Measurements from ENCODE around the gene AP1M2. TPM values are rescaled to one million over a fixed set of nuclear protein-coding genes. Genes with fewer than 3 reads are reported as not detected.
A peak's percentile ranks its signal among the peaks of the same experiment; 100 is the strongest.
"Not testable (repeated sequence)": the region's sequence is repeated elsewhere in the genome, so short reads cannot be mapped to it uniquely, and the experiment has no call there.

Gene AP1M2
- polyA plus RNA-seq, 3 donors, result 43.2 to 60.3 (median 58.5) TPM

DNA sequence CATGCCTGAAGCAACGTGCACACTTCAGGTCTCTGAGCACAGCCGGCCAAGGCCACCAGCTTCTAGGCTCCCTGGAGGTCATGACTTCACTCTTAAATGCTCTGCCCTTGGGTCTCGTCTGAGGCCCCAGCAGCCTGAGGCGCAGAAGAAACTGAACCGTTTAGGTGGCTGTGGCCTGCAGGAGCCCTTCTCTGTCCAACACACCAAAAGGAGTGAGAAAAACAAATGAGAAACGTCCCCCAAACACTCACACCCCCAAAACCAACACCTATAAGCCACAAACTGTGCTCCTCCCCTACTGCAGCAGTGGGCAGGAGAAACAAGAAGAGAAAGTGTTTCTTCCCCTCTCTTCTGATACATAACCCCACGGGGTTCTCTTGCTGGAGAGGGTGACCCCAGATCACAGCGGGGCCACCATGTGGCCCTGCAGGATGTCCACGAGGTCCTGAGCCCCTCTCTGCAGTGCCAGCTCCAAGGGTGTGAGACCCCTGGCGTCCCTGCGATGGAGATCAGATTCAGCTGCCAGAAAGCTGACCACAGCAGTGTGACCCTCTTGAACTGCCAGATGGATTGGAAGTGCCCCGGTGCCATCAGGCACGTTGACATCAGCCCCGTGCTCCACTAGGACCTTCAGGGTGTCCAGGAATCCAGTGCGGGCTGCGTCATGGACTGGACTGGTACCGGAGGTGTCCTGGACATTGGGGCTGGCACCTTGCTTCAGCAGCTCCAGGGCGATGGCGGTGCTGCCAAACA is 20.3 kb downstream of the AP1M2 start:
- no peak for DNase-seq

DNA sequence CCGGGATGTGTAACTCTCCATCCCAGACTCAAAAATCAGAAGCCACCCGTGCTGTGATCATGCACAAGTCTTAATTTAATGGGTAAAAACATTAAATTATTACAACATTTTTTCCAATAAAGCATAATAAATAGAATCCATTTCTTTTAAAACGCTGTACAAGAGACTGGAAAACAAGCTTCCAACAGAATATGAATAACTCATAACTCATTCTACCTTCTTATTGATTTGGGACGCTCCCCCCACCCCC is 20.8 kb downstream of the AP1M2 start:
- DNase-seq, result no peak

DNA sequence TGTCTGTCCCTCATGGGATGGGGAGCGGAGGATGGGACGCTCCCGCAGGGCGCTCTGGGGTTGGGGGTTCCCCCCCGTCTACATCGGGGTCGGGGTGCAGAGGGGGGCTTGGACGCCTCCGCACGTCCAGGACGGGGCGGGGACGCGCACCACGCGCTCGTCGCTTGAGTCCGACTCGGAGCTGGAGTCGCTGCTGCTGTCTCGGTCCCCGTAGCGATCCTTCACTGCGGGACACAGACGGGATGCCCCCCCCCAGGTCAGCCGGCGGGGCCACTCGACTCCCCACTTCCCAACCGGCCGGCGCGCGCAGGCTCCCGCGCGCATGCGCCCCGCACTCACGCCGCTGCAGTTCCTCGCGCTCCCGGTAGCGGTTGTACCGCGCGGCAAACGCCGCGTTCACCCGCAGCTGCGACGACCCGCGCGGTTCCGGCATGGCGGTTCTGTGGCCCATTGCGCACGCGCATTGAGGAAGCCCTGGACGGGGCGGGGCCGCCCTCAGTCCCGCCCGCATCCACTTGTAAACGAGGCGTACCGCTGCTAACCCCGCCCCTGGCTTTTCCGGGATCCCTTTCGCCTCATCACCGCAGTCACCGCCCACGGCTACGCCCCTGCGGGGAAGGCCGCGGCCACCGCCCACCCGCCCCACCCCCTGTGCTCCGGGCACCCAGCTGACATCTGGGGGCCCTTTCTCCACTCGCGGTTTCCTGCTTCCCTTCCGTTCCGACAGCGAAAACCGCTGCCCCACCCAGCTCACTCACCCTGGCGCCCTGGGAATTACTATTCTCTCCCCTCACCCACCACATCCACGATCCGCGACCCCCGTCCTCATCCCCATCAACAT is 21.3 kb downstream of the AP1M2 start, which contains the start of gene KRI1:
Gene KRI1, minus strand, starts transcription at position 444 of the 841 bp plus-strand sequence. Its CDS starts 11 bp downstream, at position 433.
- DNase-seq, result peak; percentile 96

DNA sequence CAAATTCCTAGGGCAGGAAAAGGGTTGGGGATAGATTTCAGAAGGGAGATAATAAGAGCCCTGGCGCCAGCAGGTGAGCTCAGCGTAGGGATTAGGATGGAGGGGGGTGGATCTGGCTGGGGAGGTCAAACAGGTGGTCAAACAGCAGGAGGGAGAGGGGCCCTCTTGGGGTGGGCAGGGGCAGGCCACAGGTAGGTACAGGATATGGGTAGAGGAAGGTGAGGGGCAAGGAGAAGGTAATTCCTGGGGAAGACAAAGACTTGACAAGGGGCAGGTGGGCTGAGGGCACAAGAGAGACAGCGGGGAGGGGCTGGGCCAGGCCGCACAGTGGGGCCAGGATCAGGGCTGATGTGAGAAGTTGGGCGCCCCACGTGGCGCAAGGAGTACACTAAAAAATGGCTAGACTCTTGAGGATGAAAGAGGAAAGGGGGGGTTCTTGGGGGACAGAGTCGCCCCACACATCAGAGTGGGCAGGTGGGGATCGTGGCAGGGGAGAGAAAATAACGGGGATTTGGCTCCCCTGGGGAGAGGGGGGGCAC is 22.0 kb downstream of the AP1M2 start:
- no peak for DNase-seq

DNA sequence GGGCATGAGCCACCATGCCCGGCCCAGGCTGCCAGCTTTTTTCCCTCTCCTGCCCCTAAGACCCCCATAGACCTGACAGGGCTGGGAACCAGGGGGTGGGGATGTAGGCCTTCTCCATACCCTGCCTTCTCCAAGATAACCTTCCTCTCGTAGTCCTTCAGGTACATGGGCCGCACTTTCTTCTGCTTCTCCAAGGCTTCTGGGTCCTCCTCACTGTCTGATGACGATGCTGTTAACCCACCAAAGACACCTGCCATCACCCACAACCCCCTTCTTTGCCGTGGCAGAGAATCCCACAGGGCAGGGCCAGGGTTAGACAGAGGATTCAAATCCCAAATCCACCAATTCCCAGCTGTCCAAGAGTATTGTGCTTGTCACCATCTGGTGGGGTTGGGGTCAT is 24.5 kb downstream of the AP1M2 start:
- DNase-seq, result no peak

DNA sequence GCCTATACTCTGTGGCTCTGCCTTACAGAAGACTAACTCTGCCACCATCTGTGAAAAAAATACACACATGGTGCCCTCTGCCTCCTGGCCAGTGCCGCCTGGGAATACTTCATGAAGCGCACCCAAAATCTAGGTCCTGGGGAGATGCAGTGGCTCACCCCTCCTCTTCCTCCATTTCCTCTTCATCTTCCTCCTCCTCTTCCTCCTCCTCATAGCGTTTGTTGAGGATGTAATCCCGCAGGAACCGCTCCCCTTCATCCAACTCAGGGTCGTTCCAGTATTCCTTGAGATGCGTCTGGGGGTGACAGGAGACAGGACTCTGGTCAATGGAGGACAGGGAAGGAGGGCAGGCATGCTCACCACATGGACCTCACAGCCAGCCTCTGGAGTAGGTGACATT is 27.0 kb downstream of the AP1M2 start:
- DNase-seq, result no peak

DNA sequence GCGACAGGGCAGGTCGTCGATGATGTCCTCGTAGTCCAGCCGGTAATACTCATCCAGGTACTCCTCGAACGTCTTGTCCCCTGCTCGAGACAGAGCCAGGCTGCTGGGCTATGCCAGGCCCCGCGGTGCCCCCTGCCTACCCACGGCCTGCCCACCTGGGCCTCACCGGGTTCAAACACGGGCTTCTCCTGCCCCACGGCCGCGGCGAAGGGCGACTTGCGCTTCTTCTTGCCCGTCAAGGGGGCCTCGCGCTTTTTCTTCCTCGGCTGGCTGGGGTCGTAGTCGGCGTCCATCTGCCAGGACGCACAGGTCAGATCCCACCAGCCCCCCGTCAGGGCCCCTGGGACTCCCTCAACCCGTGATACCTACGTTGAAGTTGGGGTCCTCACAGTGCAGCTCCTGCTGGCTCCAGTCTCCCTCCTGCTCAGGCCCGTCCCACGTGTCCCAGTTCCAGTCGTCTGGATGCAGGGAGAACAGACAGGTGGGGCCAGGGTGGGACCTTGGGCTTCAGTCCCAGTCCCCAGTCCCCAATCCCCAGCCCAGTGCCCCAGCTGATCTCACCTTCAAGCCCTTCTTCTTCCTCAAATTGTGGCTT is 29.4 kb downstream of the AP1M2 start:
- no peak for DNase-seq

DNA sequence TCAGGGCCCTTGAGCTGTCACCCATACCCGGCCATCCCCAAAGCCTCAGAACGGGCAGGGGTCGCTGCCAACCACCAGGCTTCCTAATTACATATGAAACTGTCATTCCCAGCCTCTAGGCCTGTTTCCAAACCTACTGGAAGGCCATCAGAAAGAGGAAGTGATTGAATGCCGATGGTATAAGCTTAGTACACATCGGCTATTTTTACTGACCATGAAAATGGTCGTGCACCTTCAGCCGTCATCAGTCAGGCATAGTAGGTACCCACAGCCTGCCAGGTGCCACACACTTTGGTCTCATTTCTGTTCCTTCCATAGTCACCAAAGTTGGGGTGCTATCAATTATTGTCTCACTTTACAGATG is 31.5 kb downstream of the AP1M2 start:
- DNase-seq, result no peak

DNA sequence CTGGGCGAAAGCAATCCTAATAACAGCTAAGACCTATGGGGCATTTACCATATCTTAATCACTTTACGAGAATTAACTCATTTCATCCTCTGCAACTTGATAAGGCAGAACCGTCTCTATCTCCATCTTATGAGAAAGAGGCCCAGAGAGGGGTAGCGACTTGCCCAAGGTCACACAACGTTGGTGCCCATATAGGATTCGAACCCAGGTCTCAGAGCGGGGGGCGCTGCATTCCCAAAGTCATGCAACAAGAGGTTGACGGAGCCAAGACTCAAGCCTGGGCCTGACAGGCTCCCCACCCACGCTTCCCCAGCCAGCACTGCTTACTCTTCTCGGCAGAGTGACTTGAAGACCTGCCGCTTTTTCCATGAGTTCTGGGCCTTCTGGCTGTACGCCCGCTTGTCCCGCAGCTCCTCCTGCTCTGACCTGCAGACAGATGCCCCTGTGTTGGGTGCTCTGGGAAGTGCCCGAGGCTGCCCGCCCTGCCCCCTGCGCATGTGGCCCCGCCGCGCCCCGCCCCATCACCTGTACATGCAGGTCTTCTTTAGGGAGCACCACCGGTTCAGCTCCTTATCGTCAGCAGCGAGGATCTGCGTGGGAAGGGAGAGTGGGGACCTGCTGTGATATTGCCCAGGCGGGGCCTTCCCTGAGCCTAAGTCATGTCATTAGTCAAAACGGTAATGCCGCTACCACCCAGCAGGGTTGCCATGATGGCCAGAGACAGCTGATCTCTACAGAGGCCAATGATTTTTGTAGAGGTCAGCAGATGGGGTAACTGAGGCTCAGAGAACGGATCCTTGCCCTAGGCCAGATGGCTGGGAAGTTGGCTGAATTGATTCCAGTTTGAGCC is 32.1 kb downstream of the AP1M2 start:
- no peak for DNase-seq

DNA sequence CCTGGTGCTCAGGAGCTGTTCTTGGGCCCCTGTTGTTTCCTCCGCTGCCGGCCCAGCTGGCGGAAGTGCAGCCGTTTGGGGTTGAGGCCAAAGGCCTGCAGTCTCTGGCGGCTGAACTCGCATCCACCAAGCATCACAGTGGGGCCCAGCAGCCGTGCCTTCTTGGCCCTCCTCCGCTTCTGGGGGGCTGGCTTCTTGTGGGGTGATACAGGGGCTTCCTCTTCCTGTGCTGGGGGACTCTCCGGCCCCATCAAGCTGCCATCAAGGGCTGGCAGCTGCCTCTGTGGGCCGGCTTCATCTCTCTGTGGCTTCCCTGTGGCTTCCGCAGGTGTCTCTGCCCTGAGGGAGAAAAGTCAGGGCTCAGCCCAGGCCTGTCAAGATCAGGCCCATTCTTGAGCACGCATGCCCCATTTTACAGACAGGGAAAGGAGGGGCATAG is 33.1 kb downstream of the AP1M2 start:
- DNase-seq, result no peak

DNA sequence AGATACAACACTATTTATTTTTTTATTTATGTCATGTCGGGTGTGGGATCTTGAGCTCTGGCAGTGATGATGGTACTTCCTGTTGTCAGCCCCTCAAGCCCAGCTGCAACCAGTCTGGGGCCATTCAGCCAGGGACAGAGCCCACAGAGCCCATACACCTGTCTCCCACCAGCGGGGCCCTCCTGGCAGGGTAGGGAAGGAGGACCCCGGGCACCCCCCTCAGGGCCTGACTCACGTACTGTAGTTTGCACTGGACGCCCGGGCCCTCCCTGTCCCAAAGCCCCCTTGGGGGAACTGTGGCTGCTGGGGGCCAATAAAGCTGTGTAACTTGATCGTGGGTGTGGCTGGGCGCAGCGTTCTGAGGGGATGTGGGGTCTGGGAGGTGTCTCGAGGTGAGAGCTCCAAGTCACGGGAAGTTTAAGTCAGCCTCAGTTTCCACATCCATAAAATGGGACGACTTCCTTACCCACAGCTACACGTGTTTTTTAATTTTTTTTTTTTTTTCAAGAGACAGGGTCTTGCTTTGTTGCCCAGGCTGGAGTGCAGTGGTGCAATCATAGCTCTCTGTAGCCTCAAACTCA is 33.9 kb downstream of the AP1M2 start:
- no peak for DNase-seq

DNA sequence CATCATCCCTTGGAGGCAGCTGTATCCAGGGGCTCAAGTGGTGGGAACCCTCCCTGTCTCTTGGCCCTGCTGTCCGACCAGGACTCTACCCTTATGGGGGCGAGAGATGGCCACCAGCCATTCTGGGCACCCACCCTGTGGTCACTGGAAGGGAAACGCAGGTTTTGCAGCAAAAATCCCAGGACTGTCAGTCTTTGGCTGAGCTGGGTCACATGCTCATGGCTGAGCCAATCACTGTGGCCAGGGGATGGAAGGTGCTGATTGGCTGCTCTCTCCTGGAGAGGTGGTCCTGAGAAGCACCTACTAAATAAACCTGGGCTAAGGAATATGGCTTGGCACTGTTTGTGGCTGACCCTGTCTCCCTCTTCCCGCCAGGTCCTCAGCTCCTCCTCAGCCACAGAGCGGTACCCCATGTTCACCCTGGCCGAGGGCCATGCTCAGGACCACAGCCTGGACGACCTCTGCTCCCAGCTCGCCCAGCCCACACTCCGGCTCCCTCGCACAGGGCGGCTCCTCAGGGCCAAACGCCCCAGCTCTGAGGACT is 34.5 kb downstream of the AP1M2 start:
- no peak for DNase-seq

DNA sequence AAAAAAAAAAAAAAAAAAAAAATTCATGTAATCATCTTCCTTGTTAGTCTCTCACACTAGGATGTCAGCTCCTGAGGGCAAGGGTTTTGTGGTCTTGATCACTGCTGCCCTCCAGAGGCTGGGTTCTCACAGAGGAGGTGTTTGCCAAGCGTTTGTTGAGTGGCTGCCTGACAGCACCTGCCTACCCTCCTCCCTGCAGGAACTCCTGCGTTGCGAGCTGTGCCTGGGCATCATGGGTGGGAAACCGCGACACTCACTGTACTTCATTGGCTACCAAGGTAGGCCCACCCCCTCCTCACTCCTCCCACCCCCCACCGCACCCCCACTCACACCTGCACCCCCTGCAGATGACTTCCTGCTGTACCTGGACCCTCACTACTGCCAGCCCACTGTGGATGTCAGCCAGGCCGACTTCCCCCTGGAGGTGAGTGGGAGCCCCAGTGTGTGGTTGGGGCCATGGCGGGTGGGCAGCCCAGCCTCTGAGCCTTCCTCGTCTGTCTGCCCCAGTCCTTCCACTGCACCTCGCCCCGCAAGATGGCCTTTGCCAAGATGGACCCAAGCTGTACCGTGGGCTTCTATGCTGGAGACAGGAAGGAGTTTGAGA is 35.3 kb downstream of the AP1M2 start:
- no peak for DNase-seq

DNA sequence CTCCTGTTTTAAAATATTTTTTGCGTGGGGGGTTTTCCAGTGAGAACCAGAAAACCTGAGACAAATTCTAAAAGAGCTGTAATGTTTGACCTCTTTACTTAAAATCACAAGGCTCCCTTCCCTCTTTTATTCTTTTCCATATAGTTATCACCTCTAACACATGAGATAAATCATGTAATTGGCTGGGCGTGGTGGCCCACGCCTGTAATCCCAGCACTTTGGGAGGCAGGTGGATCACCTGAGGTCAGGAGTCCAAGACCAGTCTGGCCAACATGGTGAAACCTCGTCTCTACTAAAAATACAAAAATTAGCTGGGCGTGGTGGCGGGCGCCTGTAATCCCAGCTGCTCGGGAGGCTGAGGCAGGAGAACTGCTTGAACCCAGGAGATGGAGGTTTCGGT is 36.1 kb downstream of the AP1M2 start:
- not testable (repeated sequence) for DNase-seq

DNA sequence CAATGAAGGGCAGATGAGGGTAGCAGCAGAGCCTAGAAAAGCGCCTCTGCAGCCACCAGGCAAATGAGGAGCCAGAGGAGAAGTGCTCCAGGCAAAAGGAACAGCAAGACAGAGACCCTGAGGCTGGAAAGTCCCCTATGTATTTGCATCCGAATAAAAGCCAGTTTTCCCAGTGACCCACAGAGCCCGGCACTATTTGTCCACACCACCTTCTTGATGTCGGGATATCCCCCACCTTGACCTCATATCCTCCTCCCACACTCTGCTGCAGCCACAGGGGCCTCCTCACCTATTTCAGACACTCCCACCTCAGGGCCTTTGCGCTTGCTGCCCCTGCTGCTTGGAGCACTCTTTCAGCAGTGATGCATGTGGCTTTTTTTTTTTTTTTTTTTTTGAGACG is 36.8 kb downstream of the AP1M2 start:
- DNase-seq, result no peak

DNA sequence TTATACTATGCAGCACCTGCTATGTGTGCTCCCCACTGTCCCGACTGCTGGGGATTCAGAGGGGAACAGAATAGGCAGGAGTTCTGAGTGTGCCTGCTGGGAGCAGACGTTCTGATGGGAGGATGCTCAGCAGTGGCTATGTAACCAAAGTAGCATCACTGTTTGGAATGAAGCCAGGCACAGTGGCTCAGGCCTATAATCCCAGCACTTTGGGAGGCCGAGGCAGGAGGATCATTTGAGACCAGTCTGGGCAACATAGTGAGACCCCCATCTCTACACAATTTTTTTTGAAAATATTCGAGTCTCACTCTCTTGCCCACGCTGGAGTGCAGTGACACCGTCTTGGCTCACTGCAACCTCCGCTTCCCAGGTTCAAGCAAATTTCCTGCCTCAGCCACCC is 37.4 kb downstream of the AP1M2 start:
- no peak for DNase-seq

DNA sequence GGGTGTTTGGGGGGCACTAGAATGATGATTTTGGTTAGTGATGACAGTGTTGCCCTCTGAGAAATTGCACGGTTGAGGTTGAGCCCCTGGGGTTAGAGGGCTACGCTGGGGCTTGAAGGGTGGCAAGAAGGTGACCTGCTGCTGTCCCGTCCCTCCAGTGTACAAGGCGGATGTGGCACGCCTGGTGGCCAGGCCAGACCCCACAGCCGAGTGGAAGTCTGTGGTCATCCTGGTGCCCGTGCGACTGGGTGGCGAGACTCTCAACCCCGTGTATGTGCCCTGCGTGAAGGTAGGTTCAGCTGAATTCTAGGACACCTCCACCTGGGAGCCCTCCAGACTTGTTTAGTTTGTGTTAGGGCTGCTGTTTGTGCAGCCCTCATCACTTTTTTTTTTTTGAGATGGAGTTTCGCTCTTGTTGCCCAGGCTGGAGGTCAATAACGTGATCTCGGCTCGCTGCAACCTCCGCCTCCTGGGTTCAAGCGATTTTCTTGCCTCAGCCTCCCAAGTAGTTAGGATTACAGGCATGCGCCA is 38.3 kb downstream of the AP1M2 start:
- DNase-seq, result no peak

DNA sequence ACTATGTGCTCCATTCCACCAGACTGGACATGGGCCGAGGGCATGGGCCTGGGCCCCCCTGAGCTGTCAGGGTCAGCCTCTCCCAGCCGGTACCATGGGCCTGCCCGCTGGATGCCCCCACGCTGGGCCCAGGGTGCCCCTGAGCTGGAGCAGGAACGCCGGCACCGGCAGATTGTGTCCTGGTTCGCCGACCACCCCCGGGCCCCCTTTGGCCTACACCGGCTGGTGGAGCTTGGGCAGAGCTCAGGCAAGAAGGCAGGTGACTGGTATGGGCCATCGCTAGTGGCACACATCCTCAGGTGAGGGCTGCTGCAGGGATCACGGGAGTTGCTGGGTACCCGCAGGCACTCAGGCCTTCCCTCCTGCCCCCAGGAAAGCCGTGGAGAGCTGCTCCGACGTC is 40.3 kb downstream of the AP1M2 start:
- no peak for DNase-seq

DNA sequence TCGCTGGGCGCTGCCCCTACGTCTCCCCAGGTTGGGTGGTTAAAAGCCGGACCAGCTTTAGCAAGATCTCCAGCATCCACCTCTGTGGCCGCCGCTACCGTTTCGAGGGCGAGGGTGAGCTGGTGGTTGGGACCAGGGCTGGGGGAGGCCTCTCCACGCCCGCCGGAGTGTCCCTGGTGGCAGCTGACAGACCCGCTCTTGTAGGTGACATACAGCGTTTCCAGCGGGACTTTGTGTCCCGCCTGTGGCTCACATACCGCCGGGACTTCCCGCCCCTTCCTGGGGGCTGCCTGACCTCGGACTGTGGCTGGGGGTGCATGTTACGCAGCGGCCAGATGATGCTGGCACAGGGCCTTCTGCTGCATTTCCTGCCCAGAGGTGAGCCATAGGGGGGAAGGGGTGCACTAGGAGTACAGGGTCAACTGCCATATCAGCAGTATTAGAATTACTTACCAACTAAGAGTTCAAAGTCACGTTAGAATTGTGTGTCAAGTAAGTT is 42.3 kb downstream of the AP1M2 start:
- no peak for DNase-seq

DNA sequence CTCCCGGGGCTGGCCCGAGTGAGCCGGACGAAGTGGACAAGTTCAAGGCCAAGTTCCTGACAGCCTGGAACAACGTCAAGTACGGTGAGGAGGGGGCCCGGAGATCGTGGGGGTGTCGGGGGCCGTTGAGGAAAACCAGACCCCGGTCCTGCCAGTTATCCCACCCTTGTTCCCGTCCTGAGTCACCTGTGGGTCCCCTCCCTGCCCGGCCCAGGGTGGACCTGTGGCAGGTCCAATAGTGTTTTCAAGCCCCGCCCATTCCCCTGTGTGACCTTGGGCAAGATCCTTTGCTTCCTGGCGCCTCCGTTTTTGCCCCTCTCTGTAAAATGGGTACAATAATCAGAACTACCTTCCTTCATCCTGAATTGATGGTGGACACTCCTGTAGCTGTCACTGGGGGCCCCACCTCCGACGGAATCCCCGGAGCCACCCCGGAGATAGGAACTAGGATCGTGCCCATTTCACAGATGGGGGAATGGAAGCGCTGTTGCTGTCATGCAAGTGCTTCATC is 42.8 kb downstream of the AP1M2 start:
- DNase-seq, result no peak
